Endodermal cell (in vitro differentiated cells): ENCODE results near the gene TNFAIP2. TPM values are rescaled to one million over a fixed set of nuclear protein-coding genes. Genes with fewer than 3 reads are reported as not detected.
"Not testable (repeated sequence)": the region's sequence is repeated elsewhere in the genome, so short reads cannot be mapped to it uniquely, and the experiment has no call there.

ENCODE experiments used
- DNase-seq: peaks from one replicate; pipeline ENCODE4 v3.0.0-alpha.2; 2017
- H3K27ac ChIP-seq: 2 replicates; pipeline ENCODE4 v1.5.1; 2013; ENCODE audit warnings: mild to moderate bottlenecking, low read depth, low read length, moderate library complexity
- H3K27me3 ChIP-seq: 2 replicates; pipeline ENCODE4 v1.6.1; 2013; ENCODE audit warnings: mild to moderate bottlenecking, low read length, moderate library complexity; ENCODE audit not compliant: insufficient read depth, control insufficient read depth, poor library complexity, severe bottlenecking
- H3K36me3 ChIP-seq: 2 replicates; pipeline ENCODE4 v1.7.0; 2013; ENCODE audit warnings: mild to moderate bottlenecking, low read length, moderate library complexity; ENCODE audit not compliant: control insufficient read depth, insufficient read depth
- H3K4me1 ChIP-seq: one replicate; pipeline ENCODE4 v1.7.0; 2013; ENCODE audit warnings: low read length; ENCODE audit not compliant: control insufficient read depth, insufficient read depth
- H3K4me3 ChIP-seq: 2 replicates; pipeline ENCODE4 v1.5.1; 2013; ENCODE audit warnings: mild to moderate bottlenecking, low read length, moderate library complexity
- H3K9ac ChIP-seq: 2 replicates; pipeline ENCODE4 v1.6.1; 2013; ENCODE audit warnings: mild to moderate bottlenecking, low read length, moderate library complexity; ENCODE audit not compliant: poor library complexity, severe bottlenecking; ENCODE audit errors: extremely low read depth
- H3K9me3 ChIP-seq: 2 replicates; pipeline ENCODE4 v1.6.1; 2013; ENCODE audit warnings: mild to moderate bottlenecking, low read length, moderate library complexity; ENCODE audit not compliant: control insufficient read depth
- H3K27ac Mint-ChIP-seq: 2 replicates; pipeline ENCODE4 v1.8.0; 2020; ENCODE audit warnings: mixed read lengths
- H3K27me3 Mint-ChIP-seq: 2 replicates; pipeline ENCODE4 v1.8.0; 2021; ENCODE audit warnings: mild to moderate bottlenecking, mixed read lengths; ENCODE audit not compliant: insufficient read depth
- H3K36me3 Mint-ChIP-seq: 2 replicates; pipeline ENCODE4 v1.8.0; 2020; ENCODE audit warnings: low read depth, mixed read lengths
- H3K4me1 Mint-ChIP-seq: 2 replicates; pipeline ENCODE4 v1.8.0; 2020; ENCODE audit warnings: mixed read lengths
- H3K4me3 Mint-ChIP-seq: 2 replicates; pipeline ENCODE4 v1.8.0; 2020; ENCODE audit warnings: mild to moderate bottlenecking, moderate library complexity, mixed read lengths
- H3K9me3 Mint-ChIP-seq: 2 replicates; pipeline ENCODE4 v1.8.0; 2020; ENCODE audit warnings: mild to moderate bottlenecking, mixed read lengths
- CTCF ChIP-seq: fragments of 200-600 bp; sonication (generic); conservative IDR thresholded peaks from 2 replicates; pipeline ENCODE4 v1.5.0; 2021; ENCODE audit warnings: antibody characterized with exemption, mild to moderate bottlenecking
- WGBS, 2 experiments: methylation state at CpG; one replicate each; pipeline versions ENCODE4 v1.1.5 to v1.1.7; 2013; ENCODE audit warnings: missing lambda C conversion rate in 2 of 2, mixed read lengths in 1 of 2; ENCODE audit not compliant: insufficient coverage in 1 of 2, insufficient read length in 1 of 2; 5-methylcytosine and 5-hydroxymethylcytosine counted together
- total RNA-seq, 2 donors: library from RNA; stranded (reverse); fragmentation: NEBNext Ultra II Directional in 1 of 2; extraction: Animal tissue kit (Norgen Biotek cat#: 25700) in 1 of 2; gene quantifications; 2 replicates in 1 of 2; 3 replicates in 1 of 2; pipeline ENCODE4 v1.2.1, GENCODE V29; 2021

The TNFAIP2 gene
- total RNA-seq, 2 donors from 2014 or later = 16.8 to 19.4 TPM

- Histone ChIP-seq H3K4me1 (no peaks in the 10 kb centered on the region), H3K9ac (no peak overlapping the region), H3K36me3 (no peaks in the 10 kb centered on the region), H3K27ac (no peak overlapping the region), H3K9me3 (no peaks in the 10 kb centered on the region), H3K27me3 (no peaks in the 10 kb centered on the region), H3K4me3 (no peak overlapping the region)
- Mint-ChIP-seq H3K4me3 (no peak overlapping the region), H3K36me3 (no peaks in the 10 kb centered on the region), H3K9me3 (no peaks in the 10 kb centered on the region), H3K27me3 (peaks cover 3% of the 10 kb centered on the region), H3K27ac (no peak overlapping the region), H3K4me1 (no peaks in the 10 kb centered on the region)
- peak; percentile 29 for DNase-seq
- TF ChIP-seq CTCF = no peak
- 93 to 98% methylated on average over 8 to 10 of the region's 10 CpGs for WGBS, 2 experiments
Observed at GRCh38 chr14:103149351-103150237, 26.3 kb downstream of the TNFAIP2 start.

- no peak for TF ChIP-seq CTCF
- Mint-ChIP-seq H3K27ac (no peak overlapping the region), H3K4me3 (no peak overlapping the region), H3K27me3 (no peaks in the 10 kb centered on the region), H3K9me3 (no peaks in the 10 kb centered on the region), H3K36me3 (no peaks in the 10 kb centered on the region), H3K4me1 (no peaks in the 10 kb centered on the region)
- H3K4me1 ChIP-seq = no peaks in the 10 kb centered on the region
- no peak overlapping the region for H3K9ac ChIP-seq
- 91% methylated on average over 13 to 15 of the region's 15 CpGs for WGBS, 2 experiments
- no peaks in the 10 kb centered on the region for H3K9me3 ChIP-seq
- no peaks in the 10 kb centered on the region for H3K27me3 ChIP-seq
- DNase-seq = peak; percentile 24
- no peak overlapping the region for H3K27ac ChIP-seq
- H3K36me3 ChIP-seq = no peaks in the 10 kb centered on the region
- no peak overlapping the region for H3K4me3 ChIP-seq
Observed at GRCh38 chr14:103151270-103151945, 28.1 kb downstream of the TNFAIP2 start.

GRCh38 chr14:103155010-103155409 lies 31.7 kb downstream of the TNFAIP2 start:
- Mint-ChIP-seq H3K9me3 (peaks cover 15% of the 10 kb centered on the region), H3K27ac (no peak overlapping the region), H3K36me3 (peaks cover 2% of the 10 kb centered on the region), H3K27me3 (peaks cover 5% of the 10 kb centered on the region), H3K4me1 (peaks cover 3% of the 10 kb centered on the region), H3K4me3 (no peak overlapping the region)
- Histone ChIP-seq H3K9ac (no peak overlapping the region), H3K27ac (no peak overlapping the region), H3K27me3 (no peaks in the 10 kb centered on the region), H3K4me1 (no peaks in the 10 kb centered on the region), H3K36me3 (no peaks in the 10 kb centered on the region), H3K4me3 (no peak overlapping the region), H3K9me3 (peaks cover 18% of the 10 kb centered on the region)
- 51 to 86% methylated on average over 3 to 5 of the region's 6 CpGs for WGBS, 2 experiments
- peak; percentile 39 for DNase-seq
- TF ChIP-seq CTCF = no peak

- H3K27ac Mint-ChIP-seq, H3K27me3 ChIP-seq, H3K36me3 Mint-ChIP-seq, H3K4me3 Mint-ChIP-seq, H3K27me3 Mint-ChIP-seq, H3K9ac ChIP-seq, DNase-seq, H3K27ac ChIP-seq, H3K36me3 ChIP-seq, H3K4me1 ChIP-seq, H3K4me3 ChIP-seq, H3K4me1 Mint-ChIP-seq: not testable (repeated sequence)
- WGBS, 2 experiments = 94% methylated on average over 3 to 12 of the region's 12 CpGs
- H3K9me3 ChIP-seq = peaks cover 22% of the 10 kb centered on the region
- peaks cover 17% of the 10 kb centered on the region for H3K9me3 Mint-ChIP-seq
Observed at GRCh38 chr14:103155416-103155815, 32.2 kb downstream of the TNFAIP2 start.
